IMR-90 (cell line): ENCODE data around the gene NEIL3. TPM values are rescaled to one million over a fixed set of nuclear protein-coding genes. Genes with fewer than 3 reads are reported as not detected.

ENCODE experiments used
- ATAC-seq: fragments of 200-7000 bp; cut with Tn5 transposase; 2 replicates; pipeline ENCODE4 v1.9.1; 2020; ENCODE audit warnings: low read depth, mild to moderate bottlenecking, moderate library complexity
- BruUV-seq: library from RNA; stranded (reverse); fragments of 400-500 nt; replicated peaks from 2 replicates; lab custom pipeline; 2021; lab: Mats Ljungman, UMichigan
- CTCF ChIA-PET: fragments of 300-600 bp; formaldehyde crosslinking; extraction: SDS; loops from one replicate; lab custom pipeline; 2021; ENCODE audit warnings: antibody characterized with exemption; lab: Yijun Ruan, JAX
- POLR2A ChIA-PET: fragments of 300-600 bp; sonication (Branson Sonifier 250); formaldehyde crosslinking; loops from one replicate; lab custom pipeline; 2022; ENCODE audit warnings: antibody characterized with exemption; ENCODE audit not compliant: unreplicated experiment; lab: Charles Lee
- DNase-seq: peaks from one replicate; pipeline ENCODE4 v3.0.0; 2013
- H2AFZ ChIP-seq: replicated peaks from 2 replicates; pipeline ENCODE3; 2013; ENCODE audit warnings: low read length, mild to moderate bottlenecking; ENCODE audit not compliant: poor library complexity
- H2AK5ac ChIP-seq: 2 replicates; pipeline ENCODE4 v1.6.1; 2013; ENCODE audit warnings: low read depth, low read length, inconsistent platforms
- H2AK9ac ChIP-seq: replicated peaks from 2 replicates; pipeline ENCODE3; 2013; ENCODE audit warnings: mild to moderate bottlenecking, low read depth, low read length, moderate library complexity; ENCODE audit not compliant: poor library complexity
- H2BK120ac ChIP-seq: 2 replicates; pipeline ENCODE4 v1.6.1; 2013; ENCODE audit warnings: low read depth, low read length, inconsistent platforms
- H2BK15ac ChIP-seq: 3 replicates; pipeline ENCODE4 v1.6.1; 2013; ENCODE audit warnings: low read depth, low read length, inconsistent platforms
- H2BK20ac ChIP-seq: 2 replicates; pipeline ENCODE4 v1.6.1; 2013; ENCODE audit warnings: low read depth, mild to moderate bottlenecking, inconsistent platforms, low read length, moderate library complexity
- H2BK5ac ChIP-seq: 2 replicates; pipeline ENCODE4 v1.6.1; 2013; ENCODE audit warnings: mild to moderate bottlenecking, low read depth, low read length, inconsistent platforms; ENCODE audit not compliant: poor library complexity, severe bottlenecking
- H3K14ac ChIP-seq: replicated peaks from 2 replicates; pipeline ENCODE4 v1.6.1; 2013; ENCODE audit warnings: low read depth, low read length, inconsistent platforms
- H3K18ac ChIP-seq: 2 replicates; pipeline ENCODE4 v1.6.1; 2013; ENCODE audit warnings: low read depth, low read length, control low read depth
- H3K23ac ChIP-seq: 2 replicates; pipeline ENCODE4 v1.6.1; 2013; ENCODE audit warnings: low read depth, low read length, inconsistent platforms
- H3K27ac ChIP-seq: 2 replicates; pipeline ENCODE4 v1.5.1; 2013; ENCODE audit warnings: mild to moderate bottlenecking, control low read depth, low read length; ENCODE audit not compliant: insufficient read depth
- H3K27me3 ChIP-seq: 2 replicates; pipeline ENCODE4 v1.6.1; 2013; ENCODE audit warnings: low read length; ENCODE audit not compliant: control insufficient read depth, insufficient read depth
- H3K36me3 ChIP-seq: 2 replicates; pipeline ENCODE4 v1.6.1; 2013; ENCODE audit warnings: low read length, mixed read lengths; ENCODE audit not compliant: control insufficient read depth, insufficient read depth
- H3K4ac ChIP-seq: 2 replicates; pipeline ENCODE4 v1.6.1; 2013; ENCODE audit warnings: low read depth, low read length, inconsistent platforms
- H3K4me1 ChIP-seq: 2 replicates; pipeline ENCODE4 v1.6.1; 2013; ENCODE audit warnings: low read length, mixed read lengths; ENCODE audit not compliant: control insufficient read depth, insufficient read depth
- H3K4me2 ChIP-seq: 2 replicates; pipeline ENCODE4 v1.6.1; 2013; ENCODE audit warnings: low read depth, mild to moderate bottlenecking, control low read depth, low read length, moderate library complexity
- H3K4me3 ChIP-seq: 2 replicates; pipeline ENCODE4 v1.5.1; 2013; ENCODE audit warnings: low read depth, mild to moderate bottlenecking, control low read depth, low read length, moderate library complexity; ENCODE audit not compliant: insufficient read depth
- H3K56ac ChIP-seq: 2 replicates; pipeline ENCODE4 v1.6.1; 2013; ENCODE audit warnings: low read length, inconsistent platforms; ENCODE audit not compliant: insufficient read depth; ENCODE audit errors: extremely low read depth
- H3K79me1 ChIP-seq, 2 experiments: 2 replicates each; pipeline ENCODE4 v1.6.1; 2013; ENCODE audit warnings: low read length in 2 of 2, inconsistent platforms in 1 of 2, low read depth in 1 of 2
- H3K9ac ChIP-seq: 2 replicates; pipeline ENCODE4 v1.6.1; 2013; ENCODE audit warnings: low read depth, low read length, control low read depth
- H3K9me1 ChIP-seq: 2 replicates; pipeline ENCODE4 v1.6.1; 2013; ENCODE audit warnings: low read length, inconsistent platforms; ENCODE audit not compliant: insufficient read depth
- H3K9me3 ChIP-seq: 2 replicates; pipeline ENCODE4 v1.6.1; 2013; ENCODE audit warnings: low read length; ENCODE audit not compliant: control insufficient read depth, insufficient read depth
- H4K20me1 ChIP-seq: 2 replicates; pipeline ENCODE4 v1.6.1; 2013; ENCODE audit warnings: low read length, inconsistent platforms; ENCODE audit not compliant: insufficient read depth
- H4K5ac ChIP-seq: 2 replicates; pipeline ENCODE4 v1.6.1; 2013; ENCODE audit warnings: mild to moderate bottlenecking, low read depth, low read length, control low read depth
- H4K8ac ChIP-seq, 2 experiments: 2 replicates each; pipeline ENCODE4 v1.6.1; 2013; ENCODE audit warnings: low read depth in 2 of 2, low read length in 2 of 2, control low read depth in 1 of 2, inconsistent platforms in 1 of 2
- H4K91ac ChIP-seq: 2 replicates; pipeline ENCODE4 v1.6.1; 2013; ENCODE audit warnings: low read depth, low read length, inconsistent platforms; ENCODE audit not compliant: insufficient read depth
- NFE2L2 ChIP-seq: fragments of 150-350 bp; IDR thresholded peaks from 2 replicates; pipeline ENCODE4 v1.6.1; 2016; ENCODE audit warnings: low read depth, mild to moderate bottlenecking, low read length
- RAD21 ChIP-seq: IDR thresholded peaks from 2 replicates; pipeline ENCODE4 v1.6.1; 2012; ENCODE audit warnings: low read length, improper control_type of control experiment
- RFX5 ChIP-seq: IDR thresholded peaks from 2 replicates; pipeline ENCODE4 v1.8.0; 2012; ENCODE audit warnings: low read depth, mild to moderate bottlenecking, low read length, moderate library complexity
- WGBS, 2 experiments: methylation state at CpG; one replicate each; pipeline versions ENCODE4 v1.1.5 to v1.1.7; 2013; ENCODE audit warnings: missing lambda C conversion rate in 2 of 2; ENCODE audit not compliant: insufficient read length in 1 of 2; ENCODE audit errors: extremely low coverage in 2 of 2; 5-methylcytosine and 5-hydroxymethylcytosine counted together
- dilution Hi-C: fragments of 300-500 bp; cut with HindIII; formaldehyde crosslinking; loops from one replicate; pipeline ENCODE4 v1.14.3; 2018; ENCODE audit warnings: low sequenced_read_pairs; ENCODE audit not compliant: unreplicated experiment
- in situ Hi-C: fragments of 300-500 bp; cut with MboI; formaldehyde crosslinking; loops from 3 replicates; pipeline ENCODE4 v1.14.3; 2019; ENCODE audit warnings: low sequenced_read_pairs, inconsistent platforms, mixed read lengths
- intact Hi-C: fragments of 100-400 bp; cut with micrococcal nuclease; formaldehyde crosslinking; loops from 2 replicates; pipeline ENCODE4 v1.10.0; 2022
- polyA plus RNA-seq, 3 experiments: library from polyadenylated mRNA; depleted of rRNA; stranded (reverse); fragments of >200 nt; gene quantifications; 2 replicates each; pipeline ENCODE4 v1.2.3, GENCODE V29; 2012; ENCODE audit warnings: low replicate concordance in 1 of 3
- total RNA-seq: library from RNA; depleted of rRNA; stranded (reverse); fragments of >200 nt; gene quantifications from 2 replicates; pipeline ENCODE4 v1.2.3, GENCODE V29; 2012

Gene NEIL3
- total and polyA plus RNA-seq, 2 of the 4 experiments (the other 2 are of a cell fraction), result 4.4 to 7.9 TPM

DNA sequence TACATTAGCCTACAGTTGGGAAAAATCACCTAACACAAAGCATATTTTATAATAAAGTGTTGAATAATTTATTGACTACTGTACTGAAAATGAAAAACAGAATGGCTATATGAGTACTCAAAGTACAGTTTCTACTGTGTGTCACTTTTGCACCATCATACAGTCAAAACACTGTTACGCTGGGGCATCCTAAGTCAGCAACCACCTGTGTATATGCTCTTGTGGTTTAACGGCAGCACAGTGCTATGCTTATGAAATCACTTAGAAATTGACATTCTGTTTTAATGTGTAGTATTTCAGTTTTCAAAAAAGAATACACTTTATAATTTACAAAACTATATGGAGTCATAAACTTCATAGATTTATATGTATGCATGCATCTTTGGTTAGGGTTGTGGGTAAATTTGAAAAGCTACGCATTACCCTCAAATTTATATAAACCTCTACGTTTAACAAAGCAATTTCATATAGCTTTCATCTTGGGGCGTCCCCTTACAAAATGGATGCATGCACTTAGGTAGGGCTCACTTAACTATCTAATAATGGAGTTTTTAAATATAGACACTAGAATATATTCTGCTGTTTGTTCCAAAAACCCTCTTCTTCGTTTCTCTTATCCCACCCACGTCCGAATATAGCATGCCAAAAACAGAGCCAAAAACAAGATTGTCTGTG, 690 bp upstream of the NEIL3 start:
- Histone ChIP-seq H3K18ac (peak overlapping the region; percentile 28; the same call in 1 of the 2 replicates), H3K4ac (peak overlapping the region; percentile 89), H3K4me2 (peak overlapping the region; percentile 76; the same call in 1 of the 2 replicates), H4K20me1 (no peaks in the 10 kb centered on the region), H3K36me3 (no peaks in the 10 kb centered on the region), H3K79me1 (peaks cover 3 to 5% of the 10 kb centered on the region in 2 experiments; a peak in 2 of 4 replicates), H2BK120ac (peak overlapping the region; percentile 86), H2AK5ac (peak overlapping the region; percentile 92; the same call in 1 of the 2 replicates), H3K27me3 (no peaks in the 10 kb centered on the region), H4K5ac (peak overlapping the region; percentile 85; the same call in 1 of the 2 replicates), H3K9ac (no peak overlapping the region), H3K56ac (peak overlapping the region; percentile 57; the same call in 1 of the 2 replicates), H3K4me1 (peaks cover 8% of the 10 kb centered on the region), H2BK5ac (peak overlapping the region; percentile 36), H4K91ac (peak overlapping the region; percentile 70), H3K9me1 (peaks cover 7% of the 10 kb centered on the region), H2AFZ (peak overlapping the region; percentile 94), H3K23ac (peak overlapping the region; percentile 65; the same call in 1 of the 2 replicates), H3K14ac (peak overlapping the region; percentile 92), H2AK9ac (peak overlapping the region; percentile 80), H2BK20ac (peak overlapping the region; percentile 75), H3K4me3 (peak overlapping the region; percentile 87; the same call in 1 of the 2 replicates), H2BK15ac (peak overlapping the region; percentile 30; the same call in 1 of the 3 replicates), H3K27ac (no peak overlapping the region; the same call in 1 of the 2 replicates), H4K8ac (peak overlapping the region; percentile 34 to 93), H3K9me3 (no peaks in the 10 kb centered on the region)
- no TSS peak for BruUV-seq
- ATAC-seq (no peak), DNase-seq (no peak)
- intact Hi-C loops, result no loop called here
- in situ Hi-C loops, result no loop called here
- no CpG with 5 or more reads among the region's 8 CpGs for WGBS, 2 experiments
- CTCF ChIA-PET, result interaction anchor here (4.4 kb wide), 1 partner anchor 58 kb away, joined by 16 read pairs; no protein-coding TSS in a partner anchor
- TF ChIP-seq RAD21 (no peak), NFE2L2 (no peak), RFX5 (no peak)
- dilution Hi-C loops, result no loop called here
- POLR2A ChIA-PET, result interaction anchor here (0.6 kb wide), 1 partner anchor 391 kb away, joined by 6 read pairs; no protein-coding TSS in a partner anchor
